Activated naive CD8-positive, alpha-beta T cell (primary cell): Measurements from ENCODE around the gene ZNF532.
"Not testable (repeated sequence)": the region's sequence is repeated elsewhere in the genome, so short reads cannot be mapped to it uniquely, and the experiment has no call there.

ENCODE experiments used
- H3K27ac Mint-ChIP-seq: one replicate; pipeline ENCODE4 v1.8.0; 2021; ENCODE audit warnings: mixed read lengths
- H3K27me3 Mint-ChIP-seq: one replicate; pipeline ENCODE4 v1.8.0; 2021; ENCODE audit warnings: mixed read lengths
- H3K36me3 Mint-ChIP-seq: one replicate; pipeline ENCODE4 v1.8.0; 2021; ENCODE audit warnings: mixed read lengths
- H3K4me1 Mint-ChIP-seq: one replicate; pipeline ENCODE4 v1.8.0; 2021; ENCODE audit warnings: low read depth, mixed read lengths
- H3K4me3 Mint-ChIP-seq: one replicate; pipeline ENCODE4 v1.8.0; 2021; ENCODE audit warnings: mild to moderate bottlenecking, mixed read lengths
- H3K9me3 Mint-ChIP-seq: one replicate; pipeline ENCODE4 v1.8.0; 2021; ENCODE audit warnings: low read depth, mixed read lengths

Gene ZNF532

DNA sequence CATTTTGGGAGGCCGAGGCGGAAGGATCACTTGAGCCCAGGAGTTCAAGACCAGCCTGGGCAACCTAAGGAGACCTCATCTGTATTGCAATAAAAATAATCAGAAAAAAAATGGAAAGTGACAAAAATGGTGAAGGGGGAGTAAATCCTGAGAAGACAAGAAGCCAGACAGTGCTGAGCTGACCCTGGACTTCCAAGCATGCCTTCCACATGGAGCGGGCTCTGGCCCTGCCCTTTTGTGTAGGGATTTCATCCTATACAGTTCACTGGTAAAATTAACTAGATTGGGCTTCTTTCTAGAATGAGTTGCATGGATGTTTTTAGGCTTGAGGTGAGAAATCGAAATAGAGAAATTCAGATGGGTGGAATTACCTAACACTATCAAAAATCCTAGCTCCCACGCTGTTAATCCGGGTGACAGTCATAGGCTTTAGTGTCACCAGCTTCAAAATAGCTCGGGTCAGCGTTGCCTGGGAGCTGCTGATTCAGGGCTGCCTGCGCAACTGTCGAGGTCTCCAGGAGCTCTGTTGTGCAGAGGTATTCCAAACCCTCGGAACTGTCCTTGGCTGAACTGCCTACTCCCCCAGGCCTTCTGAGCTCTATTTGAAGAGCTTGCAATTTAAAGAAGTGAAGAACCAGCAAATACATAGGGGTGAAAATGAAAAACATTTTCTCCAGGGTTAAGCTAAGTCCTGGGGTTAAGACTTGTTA, 21.5 kb upstream of the ZNF532 start:
- Mint-ChIP-seq H3K27me3 (peaks cover 35% of the 10 kb centered on the region), H3K27ac (no peak overlapping the region), H3K4me1 (no peaks in the 10 kb centered on the region), H3K4me3 (no peak overlapping the region), H3K36me3 (no peaks in the 10 kb centered on the region), H3K9me3 (no peaks in the 10 kb centered on the region)

DNA sequence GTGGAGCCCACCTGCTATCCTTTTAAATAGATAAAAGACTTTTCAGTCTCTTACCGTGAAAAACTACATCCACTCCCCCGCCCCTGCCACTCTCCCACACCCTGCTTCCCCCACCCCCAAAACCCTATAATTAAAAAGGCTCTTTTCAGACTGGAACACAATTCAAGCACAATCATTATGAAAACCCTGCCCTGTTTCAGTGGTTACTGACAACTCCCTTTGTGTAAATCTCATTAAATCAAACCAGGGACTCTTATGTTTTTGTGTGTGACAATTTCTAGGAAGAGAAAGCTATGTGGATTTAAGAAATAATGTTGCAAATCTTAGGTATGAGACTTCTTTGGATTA, 21.0 kb upstream of the ZNF532 start:
- no peaks in the 10 kb centered on the region for H3K9me3 Mint-ChIP-seq
- no peak overlapping the region for H3K4me3 Mint-ChIP-seq
- no peak overlapping the region for H3K27ac Mint-ChIP-seq
- H3K4me1 Mint-ChIP-seq, result no peaks in the 10 kb centered on the region
- peaks cover 41% of the 10 kb centered on the region for H3K27me3 Mint-ChIP-seq
- no peaks in the 10 kb centered on the region for H3K36me3 Mint-ChIP-seq

DNA sequence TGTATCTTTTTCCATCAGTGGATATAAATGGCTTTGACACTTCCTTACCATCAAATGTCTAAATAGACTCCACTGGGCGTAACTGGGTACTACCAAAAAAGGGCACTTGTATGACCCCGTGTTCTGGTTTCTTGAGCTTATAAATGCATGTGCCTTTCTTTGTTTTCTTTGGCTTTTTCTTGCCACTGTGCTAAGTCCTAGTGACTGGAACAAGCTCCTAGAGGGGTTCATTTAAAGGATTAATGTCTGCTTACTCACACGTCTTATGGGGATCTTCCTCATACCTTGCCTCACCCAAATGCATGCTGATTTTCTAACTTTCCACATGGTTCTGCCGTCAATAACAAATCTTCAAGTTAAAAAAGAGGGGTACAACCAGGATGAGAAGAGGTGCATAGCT, 19.8 kb upstream of the ZNF532 start:
- Mint-ChIP-seq H3K27ac (no peak overlapping the region), H3K4me1 (no peaks in the 10 kb centered on the region), H3K27me3 (peaks cover 43% of the 10 kb centered on the region), H3K36me3 (no peaks in the 10 kb centered on the region), H3K9me3 (no peaks in the 10 kb centered on the region), H3K4me3 (no peak overlapping the region)

DNA sequence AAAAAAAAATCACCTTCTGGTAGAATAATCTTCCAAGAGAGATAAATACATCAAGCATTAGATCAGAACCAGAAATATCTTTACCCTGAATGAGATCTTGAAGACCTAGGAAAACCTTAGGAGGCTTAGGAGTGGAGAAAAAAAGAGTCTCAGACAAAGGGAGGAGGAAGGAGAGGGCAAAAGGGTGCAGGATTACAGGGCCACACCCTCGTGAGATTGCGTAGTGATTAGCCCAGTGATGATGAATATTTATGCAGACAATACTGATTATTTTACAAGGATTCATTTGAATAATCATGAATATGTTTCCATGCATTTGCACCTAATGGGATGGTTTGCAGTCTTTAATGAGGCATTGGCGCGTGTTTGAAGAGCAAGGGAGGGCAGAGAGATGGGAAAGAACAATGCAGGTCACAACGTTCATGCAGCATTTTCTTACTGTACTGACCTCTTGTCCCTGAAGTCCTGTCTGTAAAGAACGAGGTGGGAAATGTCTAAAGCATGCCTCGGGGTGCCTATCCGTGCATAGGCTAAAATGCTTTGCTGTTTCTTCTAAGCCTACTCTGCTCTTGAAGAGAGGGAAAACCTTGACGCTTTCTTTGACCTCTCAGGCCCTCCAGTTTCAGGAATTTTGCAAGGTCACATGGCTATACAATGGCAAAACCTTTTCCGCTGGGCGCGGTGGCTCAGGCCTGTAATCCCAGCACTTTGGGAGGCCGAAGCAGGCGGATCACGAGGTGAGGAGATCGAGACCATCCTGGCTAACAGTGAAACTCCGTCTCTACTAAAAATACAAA, 18.6 kb upstream of the ZNF532 start:
- Mint-ChIP-seq H3K4me1 (no peaks in the 10 kb centered on the region), H3K4me3 (no peak overlapping the region), H3K36me3 (no peaks in the 10 kb centered on the region), H3K27ac (no peak overlapping the region), H3K27me3 (peaks cover 40% of the 10 kb centered on the region), H3K9me3 (no peaks in the 10 kb centered on the region)

DNA sequence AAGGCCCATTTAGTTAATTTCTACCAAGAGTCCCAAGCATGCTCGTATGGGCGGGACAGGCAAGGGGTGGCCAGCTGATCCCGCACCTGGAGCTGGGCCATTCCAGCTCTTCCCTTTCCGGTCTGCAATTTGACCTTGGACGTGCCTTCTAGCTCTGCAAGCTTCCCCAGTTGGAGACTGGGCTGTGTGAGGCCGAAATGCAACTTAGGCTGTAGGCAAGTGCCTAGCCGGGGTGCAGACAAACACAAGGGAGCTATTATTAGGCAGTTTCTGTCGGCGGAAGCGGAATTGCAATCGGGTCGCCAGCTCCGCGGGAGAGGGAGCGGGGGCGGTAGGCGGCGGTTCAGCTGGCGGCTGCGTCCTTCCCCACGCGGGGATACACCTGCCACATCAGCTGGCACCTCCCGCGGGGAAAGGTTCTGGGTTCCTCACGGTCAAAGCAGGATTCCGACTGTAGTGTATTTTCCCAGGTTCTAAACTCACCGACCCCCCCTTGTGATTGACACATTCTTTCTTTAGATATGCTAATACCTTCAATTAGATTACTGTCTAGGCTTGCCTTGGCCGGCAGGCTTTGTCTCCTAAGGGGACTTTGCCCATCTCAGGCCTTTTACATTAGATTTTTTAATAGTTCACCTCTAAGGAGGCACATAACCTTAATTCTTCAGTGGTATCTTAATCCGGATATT, 17.1 kb upstream of the ZNF532 start:
- Mint-ChIP-seq H3K27me3 (peaks cover 43% of the 10 kb centered on the region), H3K4me3 (no peak overlapping the region), H3K9me3 (no peaks in the 10 kb centered on the region), H3K36me3 (no peaks in the 10 kb centered on the region), H3K27ac (no peak overlapping the region), H3K4me1 (no peaks in the 10 kb centered on the region)

DNA sequence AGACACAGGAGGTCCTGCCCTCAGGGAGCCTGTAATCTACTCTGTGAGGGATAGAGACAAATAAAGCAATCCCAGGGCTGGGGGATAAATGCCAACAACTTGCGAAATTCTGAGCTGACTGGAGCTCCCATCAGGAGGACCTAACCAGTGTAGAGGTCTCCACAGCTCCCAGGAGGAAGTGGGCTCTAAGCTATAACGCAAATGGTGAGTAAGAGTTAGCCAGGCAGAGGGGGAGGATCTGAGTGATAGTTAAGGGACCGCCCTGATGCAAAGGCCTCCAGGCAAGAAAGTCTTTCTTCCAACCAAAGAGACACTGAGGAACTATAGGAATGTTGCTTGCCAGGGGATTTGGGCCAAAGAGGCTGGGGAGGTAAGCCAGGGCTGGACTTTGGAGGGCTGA, 16.0 kb upstream of the ZNF532 start:
- Mint-ChIP-seq H3K27me3 (peaks cover 44% of the 10 kb centered on the region), H3K4me3 (no peak overlapping the region), H3K4me1 (no peaks in the 10 kb centered on the region), H3K36me3 (peaks cover 2% of the 10 kb centered on the region), H3K9me3 (no peaks in the 10 kb centered on the region), H3K27ac (no peak overlapping the region)

DNA sequence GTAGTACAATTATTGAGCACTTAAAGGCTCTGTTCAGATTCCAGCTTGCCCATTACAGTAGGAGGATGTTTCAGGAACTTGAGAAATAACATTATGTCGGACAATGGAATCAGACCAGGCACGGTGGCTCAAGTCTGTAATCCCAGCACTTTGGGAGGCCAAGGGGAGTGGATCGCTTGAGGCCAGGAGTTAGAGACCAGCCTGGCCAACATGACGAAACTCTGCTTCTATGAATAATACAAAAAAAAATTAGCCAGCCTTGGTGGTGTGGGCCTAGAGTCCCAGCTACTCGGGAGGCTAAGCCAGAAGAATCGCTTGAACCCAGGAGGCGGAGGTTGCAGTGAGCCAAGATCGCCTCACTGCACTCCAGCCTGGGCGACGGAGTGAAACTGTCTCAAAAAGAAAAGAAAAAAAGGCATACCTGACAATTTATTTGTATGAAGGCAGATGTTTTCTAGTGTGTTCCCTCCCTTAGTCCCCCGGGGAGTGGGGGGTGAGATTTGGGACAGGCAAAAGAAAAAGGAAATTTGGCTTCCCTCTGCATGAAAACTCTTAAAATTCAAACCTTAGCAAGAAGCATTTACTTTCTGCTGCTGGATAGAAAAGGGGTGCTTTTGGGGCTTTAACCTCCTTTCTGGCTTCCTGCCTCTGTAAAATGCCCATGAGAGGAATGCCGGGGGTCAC, 13.7 kb upstream of the ZNF532 start:
- Mint-ChIP-seq H3K27ac (no peak overlapping the region), H3K4me3 (no peak overlapping the region), H3K27me3 (peaks cover 34% of the 10 kb centered on the region), H3K36me3 (peaks cover 2% of the 10 kb centered on the region), H3K4me1 (no peaks in the 10 kb centered on the region), H3K9me3 (no peaks in the 10 kb centered on the region)

DNA sequence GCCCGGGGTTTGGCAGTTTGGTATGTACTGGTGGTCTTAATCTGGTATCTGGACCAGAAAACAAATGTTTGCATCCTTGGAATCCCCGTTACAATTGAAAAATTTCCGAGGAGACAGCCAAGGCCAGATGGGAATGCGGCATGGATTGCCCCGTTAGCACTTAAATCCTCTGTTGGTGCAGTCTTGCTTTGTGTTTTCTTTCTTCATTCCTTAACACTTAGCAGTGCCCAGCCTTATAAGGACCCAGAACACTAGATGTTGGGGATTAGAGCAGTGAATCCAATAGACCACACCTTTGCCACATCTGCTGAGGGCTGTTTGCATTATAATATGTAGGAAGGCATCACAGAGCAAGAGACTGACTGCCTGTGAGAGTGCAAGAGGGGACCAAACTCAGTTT, 12.8 kb upstream of the ZNF532 start:
- peaks cover 32% of the 10 kb centered on the region for H3K27me3 Mint-ChIP-seq

DNA sequence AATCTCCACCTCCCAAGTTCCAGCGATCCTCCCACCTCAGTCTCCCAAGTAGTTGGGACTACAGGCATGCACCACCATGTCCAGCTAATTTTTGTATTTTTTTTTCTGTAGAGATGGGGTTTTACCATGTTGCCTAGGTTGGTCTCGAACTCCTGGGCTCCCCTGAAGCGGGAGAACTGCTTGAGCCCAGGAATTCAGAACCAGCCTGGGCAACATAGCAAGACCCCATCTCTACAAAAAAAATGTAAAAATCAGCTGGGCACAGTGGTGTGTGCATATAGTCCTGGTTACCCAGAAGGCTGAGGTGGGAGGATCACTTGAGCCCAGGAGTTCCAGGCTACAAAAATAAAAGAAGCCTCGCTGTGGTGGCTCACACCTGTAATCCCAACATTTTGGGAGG, 12.0 kb upstream of the ZNF532 start:
- H3K4me3 Mint-ChIP-seq, result no peak overlapping the region
- H3K36me3 Mint-ChIP-seq, result peaks cover 2% of the 10 kb centered on the region
- no peaks in the 10 kb centered on the region for H3K4me1 Mint-ChIP-seq
- peaks cover 30% of the 10 kb centered on the region for H3K27me3 Mint-ChIP-seq
- H3K9me3 Mint-ChIP-seq, result no peaks in the 10 kb centered on the region
- H3K27ac Mint-ChIP-seq, result no peak overlapping the region

More for the DNA sequence above, 12.8 kb upstream of the ZNF532 start:
- Mint-ChIP-seq H3K4me1 (no peaks in the 10 kb centered on the region), H3K27ac (no peak overlapping the region), H3K36me3 (peaks cover 2% of the 10 kb centered on the region), H3K4me3 (no peak overlapping the region), H3K9me3 (no peaks in the 10 kb centered on the region)

DNA sequence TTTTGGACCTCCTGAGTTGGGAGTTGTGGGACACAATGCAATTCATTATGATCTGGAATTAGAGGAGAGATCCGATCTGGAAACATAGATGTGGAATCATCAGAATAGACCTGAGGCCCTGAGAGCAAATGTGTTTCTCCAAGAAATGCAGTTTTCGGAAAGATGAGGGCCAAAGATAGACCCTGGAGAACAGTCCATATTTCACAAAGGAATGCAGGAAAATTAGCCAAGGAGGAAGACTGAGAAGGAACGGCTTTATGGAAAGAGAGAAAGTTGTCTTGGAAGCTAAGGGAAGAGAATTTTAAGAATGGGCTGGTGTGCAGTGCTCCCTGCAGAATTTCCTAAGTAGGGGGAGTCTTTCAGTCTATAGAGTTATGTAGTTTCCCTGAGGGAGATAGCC, 11.1 kb upstream of the ZNF532 start:
- no peak overlapping the region for H3K27ac Mint-ChIP-seq
- no peaks in the 10 kb centered on the region for H3K9me3 Mint-ChIP-seq
- peaks cover 26% of the 10 kb centered on the region for H3K27me3 Mint-ChIP-seq
- H3K4me3 Mint-ChIP-seq, result no peak overlapping the region
- H3K36me3 Mint-ChIP-seq, result peaks cover 2% of the 10 kb centered on the region
- H3K4me1 Mint-ChIP-seq, result no peaks in the 10 kb centered on the region

DNA sequence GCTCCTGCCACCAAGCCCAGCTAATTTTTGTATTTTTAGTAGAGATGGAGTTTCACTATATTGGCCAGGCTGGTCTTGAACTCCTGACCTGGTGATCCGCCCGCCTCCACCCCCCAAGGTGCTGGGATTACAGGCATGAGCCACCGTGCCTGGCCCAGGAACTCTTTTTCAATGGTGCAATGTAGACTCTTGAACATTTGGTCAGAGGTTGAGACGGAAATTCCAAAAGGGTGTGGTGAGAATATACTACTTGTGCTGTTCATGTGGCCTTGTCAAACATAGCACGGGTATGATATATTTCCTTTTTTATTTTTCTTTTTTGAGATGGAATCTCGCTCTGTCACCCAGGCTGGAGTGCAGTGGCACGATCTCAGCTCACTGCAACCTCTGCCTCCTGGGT, 9.2 kb upstream of the ZNF532 start:
- peaks cover 30% of the 10 kb centered on the region for H3K27me3 Mint-ChIP-seq
- H3K4me1 Mint-ChIP-seq, H3K9me3 Mint-ChIP-seq, H3K4me3 Mint-ChIP-seq, H3K27ac Mint-ChIP-seq, H3K36me3 Mint-ChIP-seq: not testable (repeated sequence)

DNA sequence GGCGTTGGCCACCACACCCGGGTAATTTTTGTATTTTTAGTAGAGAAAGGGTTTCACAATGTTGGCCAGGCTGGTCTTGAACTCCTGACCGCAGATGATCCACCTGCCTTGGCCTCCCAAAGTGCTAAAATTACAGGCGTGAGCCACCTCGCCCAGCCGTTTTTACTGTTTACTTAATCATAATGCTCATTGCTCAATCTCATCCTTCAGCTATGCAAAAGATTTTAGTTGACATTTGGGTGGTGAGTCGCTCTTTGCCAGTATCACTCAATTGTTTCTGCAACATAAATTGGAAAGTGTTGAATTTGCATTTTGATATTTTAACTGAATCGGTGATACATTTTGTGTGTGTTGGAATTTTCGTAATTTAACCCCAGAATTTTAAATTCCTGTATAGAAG, 7.8 kb upstream of the ZNF532 start:
- no peak overlapping the region for H3K27ac Mint-ChIP-seq
- peaks cover 32% of the 10 kb centered on the region for H3K27me3 Mint-ChIP-seq
- H3K4me3 Mint-ChIP-seq, result no peak overlapping the region
- peaks cover 2% of the 10 kb centered on the region for H3K36me3 Mint-ChIP-seq
- no peaks in the 10 kb centered on the region for H3K4me1 Mint-ChIP-seq
- no peaks in the 10 kb centered on the region for H3K9me3 Mint-ChIP-seq

DNA sequence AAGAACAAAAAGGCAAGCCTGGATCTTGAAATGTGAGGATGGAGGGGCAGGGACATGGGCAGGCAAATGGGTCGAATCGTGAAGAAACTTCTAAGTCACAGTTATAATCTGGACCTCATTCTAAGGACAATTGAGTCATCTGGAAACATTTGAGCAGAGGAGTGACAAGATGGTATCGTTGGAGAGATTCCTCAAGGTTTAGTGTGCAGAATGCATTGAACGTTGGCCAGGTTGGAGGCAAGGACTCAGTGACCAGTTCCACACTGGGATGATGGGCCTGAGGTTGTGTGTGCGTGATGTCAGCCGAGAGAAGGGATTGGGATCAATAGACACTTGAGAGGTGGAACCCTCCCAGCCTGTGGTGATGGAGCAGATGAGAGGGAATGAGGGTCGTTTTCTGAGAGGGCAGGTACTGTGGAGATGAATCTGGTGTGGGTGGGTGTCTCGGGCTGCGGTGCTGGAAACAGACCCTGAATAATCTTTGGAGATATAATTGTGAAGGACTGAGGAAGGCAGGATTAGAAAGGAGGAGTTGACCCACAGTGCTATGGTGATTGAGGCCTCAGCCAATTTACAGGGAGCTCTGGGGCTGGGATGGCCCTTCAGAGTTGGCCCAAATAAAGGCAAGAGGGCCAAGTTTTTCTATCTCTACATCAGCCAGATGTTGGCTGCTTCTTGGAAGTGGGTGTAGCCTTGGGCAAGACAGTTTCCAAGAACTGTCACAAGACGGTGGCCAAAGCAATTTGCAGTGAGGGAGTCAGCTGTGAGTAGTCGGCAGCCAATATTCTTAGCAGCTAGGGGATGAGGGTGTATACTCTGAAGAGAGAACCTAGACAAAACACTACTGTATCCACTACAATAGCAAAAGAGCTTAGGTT, 5.8 kb upstream of the ZNF532 start:
- Mint-ChIP-seq H3K27ac (no peak overlapping the region), H3K27me3 (peaks cover 35% of the 10 kb centered on the region), H3K36me3 (no peaks in the 10 kb centered on the region), H3K4me3 (no peak overlapping the region), H3K4me1 (peaks cover 5% of the 10 kb centered on the region), H3K9me3 (no peaks in the 10 kb centered on the region)

DNA sequence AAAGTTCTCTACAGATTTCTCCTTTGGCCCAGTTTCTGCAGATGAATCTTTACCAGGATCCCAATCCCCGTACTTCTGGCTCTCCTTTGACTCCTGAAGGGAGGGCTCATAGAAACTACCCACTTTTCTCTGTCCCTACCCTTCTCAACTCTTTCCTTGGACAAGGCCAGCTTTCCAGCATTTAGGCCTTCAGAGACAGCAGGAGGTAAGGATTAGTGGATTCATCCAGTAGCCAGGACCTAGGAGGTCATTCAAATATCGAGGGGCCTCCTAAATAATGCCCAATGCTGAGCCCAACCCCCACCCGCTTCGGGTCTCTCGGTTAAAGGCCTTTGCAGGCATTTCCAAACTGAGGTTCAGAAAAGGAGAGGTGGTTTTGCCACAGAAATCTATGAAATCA, 4.8 kb upstream of the ZNF532 start:
- H3K27ac Mint-ChIP-seq, result no peak overlapping the region
- no peaks in the 10 kb centered on the region for H3K9me3 Mint-ChIP-seq
- peaks cover 5% of the 10 kb centered on the region for H3K4me1 Mint-ChIP-seq
- H3K4me3 Mint-ChIP-seq, result no peak overlapping the region
- peaks cover 36% of the 10 kb centered on the region for H3K27me3 Mint-ChIP-seq
- H3K36me3 Mint-ChIP-seq, result no peaks in the 10 kb centered on the region
